Measurements from ENCODE around the gene ATP2A3. TPM values are rescaled to one million over a fixed set of nuclear protein-coding genes. Genes with fewer than 3 reads are reported as not detected.

Gene ATP2A3
- total and polyA plus RNA-seq, 4 donors: 16.6 to 64.6 (median 25.5) TPM

GRCh38 chr17:3983606-3984484, 19.6 kb upstream of the ATP2A3 start:
- Histone ChIP-seq H3K4me3 (no peak overlapping the region), H3K9me3 (ENCODE audit: control insufficient read depth in 4 of 4, insufficient read depth in 3 of 4, low read length in 3 of 4) (no peaks in the 10 kb centered on the region), H3K9ac (ENCODE audit: insufficient read depth in 1 of 2, low read length in 2 of 2) (no peak overlapping the region), H3K27me3 (ENCODE audit: control insufficient read depth in 3 of 3, insufficient read depth in 3 of 3, low read length in 2 of 3) (no peaks in the 10 kb centered on the region), H3K27ac (ENCODE audit: low read depth in 1 of 2, low read length in 1 of 2) (peak overlapping the region in 1 of 2 donors; percentile 51), H3K4me1 (ENCODE audit: control insufficient read depth in 5 of 5, insufficient read depth in 5 of 5, low read length in 5 of 5) (peaks cover 0 to 19% (median 4%) of the 10 kb centered on the region in 5 donors), H3K36me3 (ENCODE audit: control insufficient read depth in 4 of 4, insufficient read depth in 4 of 4, low read length in 4 of 4) (no peaks in the 10 kb centered on the region)
- 59 to 61% methylated on average over 18 of the region's 18 CpGs for WGBS, 2 donors
- TF ChIP-seq CTCF (IDR thresholded peaks at IDR 0.05; ENCODE audit: control extremely low read depth, extremely low read depth): no peak
- no peak for ATAC-seq (ENCODE audit: insufficient read depth, low FRiP score)
- peak; percentile 32 to 64 (median 44) for DNase-seq

- Histone ChIP-seq H3K27me3 (ENCODE audit: control insufficient read depth in 3 of 3, insufficient read depth in 3 of 3, low read length in 2 of 3) (no peaks in the 10 kb centered on the region), H3K9ac (ENCODE audit: insufficient read depth in 1 of 2, low read length in 2 of 2) (no peak overlapping the region), H3K9me3 (ENCODE audit: control insufficient read depth in 4 of 4, insufficient read depth in 3 of 4, low read length in 3 of 4) (no peaks in the 10 kb centered on the region), H3K4me1 (ENCODE audit: control insufficient read depth in 5 of 5, insufficient read depth in 5 of 5, low read length in 5 of 5) (peaks cover 0 to 22% (median 4%) of the 10 kb centered on the region in 5 donors), H3K4me3 (no peak overlapping the region), H3K27ac (ENCODE audit: low read depth in 1 of 2, low read length in 1 of 2) (no peak overlapping the region), H3K36me3 (ENCODE audit: control insufficient read depth in 4 of 4, insufficient read depth in 4 of 4, low read length in 4 of 4) (no peaks in the 10 kb centered on the region)
- 86 to 95% methylated on average over 8 of the region's 8 CpGs for WGBS, 2 donors
- DNase-seq: no peak
- no peak for ATAC-seq (ENCODE audit: insufficient read depth, low FRiP score)
- TF ChIP-seq CTCF (IDR thresholded peaks at IDR 0.05; ENCODE audit: control extremely low read depth, extremely low read depth): no peak
These were observed 18.3 kb upstream of the ATP2A3 start for GRCh38 chr17:3982541-3983017.

GRCh38 chr17:3982113-3982512, 17.9 kb upstream of the ATP2A3 start:
- H3K27ac ChIP-seq (ENCODE audit: low read depth in 1 of 2, low read length in 1 of 2): no peak overlapping the region
- H3K9me3 ChIP-seq (ENCODE audit: control insufficient read depth in 4 of 4, insufficient read depth in 3 of 4, low read length in 3 of 4): no peaks in the 10 kb centered on the region
- WGBS, 2 donors: 93 to 94% methylated on average over 21 of the region's 21 CpGs
- TF ChIP-seq CTCF (IDR thresholded peaks at IDR 0.05; ENCODE audit: control extremely low read depth, extremely low read depth): no peak
- H3K4me3 ChIP-seq: no peak overlapping the region
- no peaks in the 10 kb centered on the region for H3K27me3 ChIP-seq (ENCODE audit: control insufficient read depth in 3 of 3, insufficient read depth in 3 of 3, low read length in 2 of 3)
- H3K36me3 ChIP-seq (ENCODE audit: control insufficient read depth in 4 of 4, insufficient read depth in 4 of 4, low read length in 4 of 4): no peaks in the 10 kb centered on the region
- DNase-seq (no peak), ATAC-seq (ENCODE audit: insufficient read depth, low FRiP score) (no peak)
- peaks cover 0 to 25% (median 4%) of the 10 kb centered on the region in 5 donors for H3K4me1 ChIP-seq (ENCODE audit: control insufficient read depth in 5 of 5, insufficient read depth in 5 of 5, low read length in 5 of 5)
- no peak overlapping the region for H3K9ac ChIP-seq (ENCODE audit: insufficient read depth in 1 of 2, low read length in 2 of 2)

All from lung (tissue), 12 donors.